Fibroblast of skin of right quadriceps (primary cell): Measurements from ENCODE around the gene CCT7.
"Not testable (repeated sequence)": the region's sequence is repeated elsewhere in the genome, so short reads cannot be mapped to it uniquely, and the experiment has no call there.

Experiments
- DNase-seq: peaks from one replicate; pipeline ENCODE4 v3.0.0-alpha.2; 2013

CCT7 gene

GRCh38 chr2:73255907-73256617 is 22.0 kb downstream of the CCT7 start:
- DNase-seq: no peak

- DNase-seq: no peak
Observed at GRCh38 chr2:73256618-73256922, 22.5 kb downstream of the CCT7 start.

- no peak for DNase-seq
Observed at GRCh38 chr2:73257021-73257420, 22.9 kb downstream of the CCT7 start.

- DNase-seq: no peak
Observed at GRCh38 chr2:73257425-73258125, 23.5 kb downstream of the CCT7 start.

GRCh38 chr2:73258186-73258912 is 24.2 kb downstream of the CCT7 start:
- no peak for DNase-seq

- DNase-seq: no peak
Observed at GRCh38 chr2:73258913-73259215, 24.8 kb downstream of the CCT7 start.

GRCh38 chr2:73259276-73259675 is 25.2 kb downstream of the CCT7 start:
- no peak for DNase-seq

- no peak for DNase-seq
Observed at GRCh38 chr2:73259704-73260337, 25.7 kb downstream of the CCT7 start.

- DNase-seq: peak; percentile 15
Observed at GRCh38 chr2:73260338-73260984, 26.4 kb downstream of the CCT7 start.

GRCh38 chr2:73262108-73262651 is 28.1 kb downstream of the CCT7 start:
- no peak for DNase-seq

GRCh38 chr2:73262691-73263429 is 28.8 kb downstream of the CCT7 start:
- DNase-seq: not testable (repeated sequence)

- DNase-seq: no peak
Observed at GRCh38 chr2:73263540-73264331, 29.6 kb downstream of the CCT7 start.

GRCh38 chr2:73264332-73264606 is 30.2 kb downstream of the CCT7 start:
- no peak for DNase-seq

- DNase-seq: no peak
Observed at GRCh38 chr2:73264783-73265182, 30.7 kb downstream of the CCT7 start.

GRCh38 chr2:73265298-73266060 is 31.4 kb downstream of the CCT7 start:
- no peak for DNase-seq

GRCh38 chr2:73266061-73266901 is 32.2 kb downstream of the CCT7 start:
- peak; percentile 12 for DNase-seq

- no peak for DNase-seq
Observed at GRCh38 chr2:73267008-73267407, 32.9 kb downstream of the CCT7 start.

- no peak for DNase-seq
Observed at GRCh38 chr2:73268366-73268829, 34.3 kb downstream of the CCT7 start.

- no peak for DNase-seq
Observed at GRCh38 chr2:73268830-73269685, 35.0 kb downstream of the CCT7 start.
